PC-3 (cell line): Measurements from ENCODE around the gene CEP128.

ENCODE experiments used
- CTCF ChIP-seq: fragments of 300-600 bp; sonication (generic); conservative IDR thresholded peaks from 2 replicates; pipeline ENCODE4 v1.5.1; 2017; ENCODE audit warnings: antibody characterized with exemption, low read depth, mild to moderate bottlenecking, low read length
- EZH2 ChIP-seq: fragments of 300-600 bp; sonication (generic); IDR thresholded peaks from one replicate; pipeline ENCODE4 v1.6.1; 2017; ENCODE audit warnings: antibody characterized with exemption, mild to moderate bottlenecking, low read length; ENCODE audit not compliant: unreplicated experiment

DNA sequence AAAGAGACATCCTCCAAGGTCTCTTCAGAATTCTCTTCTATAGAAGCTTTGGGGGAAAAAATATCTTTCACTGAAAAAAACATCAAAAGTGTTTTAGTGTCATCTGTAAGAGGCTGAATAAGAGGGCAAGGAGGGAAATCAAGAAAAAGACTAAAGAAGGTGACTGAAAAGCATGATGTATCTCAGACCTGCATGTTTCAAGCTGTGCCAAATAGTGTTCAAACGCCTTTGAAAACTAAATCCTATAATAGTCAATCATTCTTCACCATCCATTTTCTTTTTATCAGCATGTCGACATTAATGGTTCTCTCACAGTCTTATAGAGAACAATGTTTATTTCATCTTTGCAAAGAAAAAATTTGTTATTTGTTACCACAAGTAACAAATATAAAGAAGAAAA lies 94.5 kb downstream of the CEP128 start:
- TF ChIP-seq CTCF (no peak), EZH2 (no peak)
